Keratinocyte (primary cell): ENCODE measurements around the gene AGXT2.

Experiments
- CTCF ChIP-seq, 3 experiments: IDR thresholded peaks in 1 of 3; conservative IDR thresholded peaks in 1 of 3; optimal IDR thresholded peaks in 1 of 3; 2 replicates in 2 of 3; 3 replicates in 1 of 3; pipeline versions ENCODE3 to v1.5.1; 2011; ENCODE audit warnings: low read length in 3 of 3, mild to moderate bottlenecking in 3 of 3, moderate library complexity in 2 of 3, control low read depth in 1 of 3, inconsistent platforms in 1 of 3; ENCODE audit not compliant: insufficient read depth in 2 of 3; ENCODE audit errors: extremely low read depth in 1 of 3
- EZH2 ChIP-seq: IDR thresholded peaks from one replicate; pipeline ENCODE4 v1.6.1; 2012; ENCODE audit warnings: inconsistent platforms, mild to moderate bottlenecking, low read length, moderate library complexity

DNA sequence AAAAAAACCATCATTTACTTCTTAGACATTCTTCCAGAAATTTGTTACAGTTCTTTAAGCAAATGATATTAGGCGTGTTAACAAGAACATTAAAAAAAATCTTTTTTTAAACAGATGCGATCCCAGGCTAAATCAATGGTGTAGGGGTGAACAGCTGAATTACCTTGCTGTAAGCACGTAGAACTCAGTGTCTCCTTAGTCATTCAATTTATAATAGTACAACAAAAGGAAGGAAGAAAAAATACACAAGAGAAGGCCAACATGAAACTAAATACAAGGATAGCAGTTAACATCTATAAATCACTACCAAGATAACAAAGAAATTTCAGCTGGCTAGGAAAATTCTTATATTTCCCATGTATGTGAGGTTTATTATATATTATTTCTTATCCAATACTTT lies 35.4 kb downstream of the AGXT2 start:
- TF ChIP-seq CTCF (optimal IDR thresholded peaks at IDR 0.05 in 1 of 3, IDR thresholded peaks at IDR 0.05 in 1 of 3, conservative IDR thresholded peaks at IDR 0.05 in 1 of 3; ENCODE audit: extremely low read depth in 1 of 3, insufficient read depth in 2 of 3, low read length in 3 of 3): no peak
- TF ChIP-seq EZH2: no peak
